HG02763 (cell line): Measurements from ENCODE around the gene NOD2.

Experiments
- ATAC-seq: cut with Tn5 transposase; IDR thresholded peaks from one replicate; pipeline ENCODE4 v1.9.1; 2021; ENCODE audit warnings: mild to moderate bottlenecking, moderate library complexity; ENCODE audit not compliant: unreplicated experiment

The NOD2 gene

GRCh38 chr16:50712560-50712898 is 19.1 kb downstream of the NOD2 start:
- ATAC-seq = no peak

DNA sequence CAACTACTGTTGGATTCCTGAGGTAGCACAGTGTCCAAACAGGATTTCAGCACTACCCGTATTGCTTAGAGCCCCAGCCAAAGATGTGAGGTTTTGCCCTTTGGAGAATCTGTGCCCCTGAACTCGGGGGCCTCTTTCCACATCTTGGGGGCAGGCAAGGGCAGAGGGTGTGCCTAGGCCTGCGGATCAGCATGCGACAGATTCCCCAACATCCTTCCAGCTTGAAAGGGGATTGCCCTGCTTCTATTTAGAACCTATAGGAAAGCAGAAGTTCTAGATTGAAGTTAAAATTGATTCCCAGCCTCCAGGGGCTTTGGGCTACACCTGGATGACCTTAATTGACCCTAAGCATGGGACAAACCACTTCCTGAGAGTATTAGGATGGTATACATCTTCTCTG is 19.6 kb downstream of the NOD2 start:
- ATAC-seq = no peak

- no peak for ATAC-seq
These were observed 23.7 kb downstream of the NOD2 start for GRCh38 chr16:50717091-50717490.

DNA sequence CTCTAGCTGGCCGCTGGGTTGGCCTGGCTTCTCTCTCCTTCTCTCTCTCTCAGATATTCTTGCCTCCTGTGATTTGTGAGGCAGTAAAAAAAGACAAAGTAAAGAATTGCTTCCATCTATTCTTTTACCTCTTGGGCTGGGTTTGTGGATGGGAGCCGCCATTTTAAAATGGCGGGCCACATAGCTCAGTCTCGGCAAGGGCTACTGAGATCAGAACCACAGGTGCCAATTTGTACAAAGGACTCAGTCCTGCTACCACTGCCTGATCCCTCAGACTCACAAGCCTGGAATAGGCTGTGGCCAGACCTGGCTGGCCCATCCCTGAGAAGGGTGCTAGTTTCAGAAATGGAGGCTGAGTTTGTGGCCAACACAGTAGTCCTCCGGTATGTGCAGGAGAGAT is 24.1 kb downstream of the NOD2 start:
- ATAC-seq = no peak

GRCh38 chr16:50718061-50718760 is 24.8 kb downstream of the NOD2 start:
- no peak for ATAC-seq

GRCh38 chr16:50718761-50719400 is 25.5 kb downstream of the NOD2 start:
- no peak for ATAC-seq

DNA sequence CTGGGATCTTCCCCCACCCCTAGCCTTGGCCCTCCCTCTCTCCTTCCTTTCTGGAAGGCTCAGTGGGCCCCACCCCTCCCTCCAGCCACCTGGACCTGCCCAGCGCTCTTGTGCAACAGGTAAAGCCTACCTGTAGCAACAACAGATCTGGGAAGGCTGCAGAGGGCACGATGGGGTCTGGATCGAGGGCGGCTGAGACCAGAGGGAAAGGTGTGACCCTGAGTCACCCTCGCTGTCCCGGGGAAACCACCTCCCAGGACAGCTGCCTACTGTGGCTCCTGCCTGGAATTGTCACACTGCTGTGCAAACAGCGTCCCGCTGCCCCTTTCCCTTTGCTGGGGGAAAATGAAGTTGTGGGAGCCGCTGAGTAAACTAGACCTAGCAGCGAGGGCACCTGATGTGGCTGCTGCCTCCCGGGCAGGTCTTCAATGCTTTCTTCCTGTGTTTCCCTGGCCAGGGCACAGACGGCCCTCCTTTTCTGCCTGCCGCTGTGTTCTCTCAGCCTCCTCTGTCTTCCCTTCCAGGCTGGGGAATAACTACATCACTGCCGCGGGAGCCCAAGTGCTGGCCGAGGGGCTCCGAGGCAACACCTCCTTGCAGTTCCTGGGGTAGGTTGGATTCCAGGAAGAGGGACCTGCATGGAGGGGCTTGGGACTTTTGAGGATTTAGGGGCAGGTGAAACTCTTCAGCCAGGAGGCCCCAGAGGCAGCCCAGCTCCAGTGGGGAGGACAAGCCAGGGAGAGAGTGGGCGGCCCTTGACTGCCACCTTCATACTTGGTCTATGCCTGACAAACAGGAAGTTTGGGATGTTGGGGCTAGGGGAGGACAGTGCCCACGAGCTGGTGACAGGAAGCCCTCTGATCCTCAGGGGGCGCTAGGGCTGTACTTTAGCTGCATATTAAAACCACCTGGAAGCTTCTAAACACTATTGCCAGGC is 26.3 kb downstream of the NOD2 start:
- ATAC-seq = no peak

DNA sequence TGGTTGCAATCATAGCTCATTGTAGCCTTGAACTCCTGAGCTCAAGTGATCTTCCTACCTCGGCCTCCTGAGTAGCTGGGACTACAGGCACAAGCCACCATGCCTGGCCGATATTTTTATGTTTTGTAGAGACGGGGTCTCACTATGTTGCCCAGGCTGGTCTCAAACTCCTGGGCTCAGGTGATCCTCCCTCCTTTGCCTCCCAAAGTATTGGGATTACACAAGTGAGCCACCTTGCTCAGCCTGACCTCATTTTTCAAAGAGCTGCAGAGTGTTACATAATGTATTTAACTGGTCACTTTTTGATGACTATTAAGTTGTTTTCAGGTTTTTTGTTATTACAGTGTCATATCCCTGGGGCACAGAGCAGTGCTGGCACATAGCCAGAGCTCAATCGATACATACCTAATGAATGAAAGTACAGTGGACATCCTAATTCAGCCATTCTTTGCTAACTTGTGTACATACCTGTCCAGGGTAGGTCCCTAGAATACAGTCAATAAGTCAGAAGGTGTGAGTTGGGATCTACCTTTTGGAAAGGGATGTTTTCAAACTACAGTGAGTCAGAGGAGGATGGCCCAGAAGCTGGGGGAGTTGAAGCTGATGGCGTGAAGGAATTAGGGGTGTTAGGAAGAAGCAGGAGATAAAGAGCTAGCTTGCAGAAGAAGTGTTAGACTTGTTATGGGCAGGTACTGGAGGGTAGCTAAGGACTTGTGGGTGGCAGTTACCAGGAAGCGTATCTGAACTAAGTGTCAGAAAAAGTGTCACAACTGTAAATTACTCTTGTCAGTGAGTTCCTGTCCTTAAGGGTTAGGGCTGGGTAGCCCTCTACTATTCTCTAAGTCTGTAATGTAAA is 28.4 kb downstream of the NOD2 start:
- no peak for ATAC-seq

DNA sequence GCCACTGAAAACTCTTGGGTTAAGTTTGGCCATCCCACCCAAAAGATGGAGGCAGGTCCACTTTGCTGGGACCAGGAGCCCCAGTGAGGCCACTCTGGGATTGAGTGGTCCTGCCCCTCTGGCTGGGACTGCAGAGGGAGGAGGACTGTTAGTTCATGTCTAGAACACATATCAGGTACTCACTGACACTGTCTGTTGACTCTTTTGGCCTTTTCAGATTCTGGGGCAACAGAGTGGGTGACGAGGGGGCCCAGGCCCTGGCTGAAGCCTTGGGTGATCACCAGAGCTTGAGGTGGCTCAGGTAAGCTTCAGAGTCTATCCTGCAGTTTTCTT is 29.0 kb downstream of the NOD2 start:
- ATAC-seq = no peak

- no peak for ATAC-seq
These were observed 29.6 kb downstream of the NOD2 start for GRCh38 chr16:50722960-50723359.

DNA sequence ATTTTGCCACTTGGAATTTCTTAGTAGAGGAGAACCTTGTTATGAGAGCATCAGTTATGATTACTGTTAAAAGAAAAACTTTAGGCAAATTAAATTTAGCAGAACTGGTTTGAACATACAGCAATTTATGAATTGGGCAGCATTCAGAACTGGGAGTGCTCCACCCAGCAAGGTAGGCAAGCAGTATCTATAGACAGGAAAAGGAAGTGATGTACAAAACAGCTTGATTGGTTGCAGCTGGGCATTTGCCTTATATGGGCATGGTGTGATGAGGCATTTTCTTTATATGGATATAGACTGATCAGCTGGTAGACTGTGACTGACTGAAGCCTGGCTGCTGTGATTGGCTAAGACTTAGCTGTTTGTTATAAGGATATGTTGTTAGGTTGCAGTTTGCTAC is 30.9 kb downstream of the NOD2 start:
- ATAC-seq = no peak

GRCh38 chr16:50731130-50731988 is 38.0 kb downstream of the NOD2 start:
- ATAC-seq = no peak

- no peak for ATAC-seq
These were observed 38.8 kb downstream of the NOD2 start for GRCh38 chr16:50731989-50732832.

GRCh38 chr16:50733468-50733867 is 40.1 kb downstream of the NOD2 start:
- ATAC-seq = no peak

- peak; percentile 56 for ATAC-seq
These were observed 42.3 kb downstream of the NOD2 start for GRCh38 chr16:50735629-50736122.

DNA sequence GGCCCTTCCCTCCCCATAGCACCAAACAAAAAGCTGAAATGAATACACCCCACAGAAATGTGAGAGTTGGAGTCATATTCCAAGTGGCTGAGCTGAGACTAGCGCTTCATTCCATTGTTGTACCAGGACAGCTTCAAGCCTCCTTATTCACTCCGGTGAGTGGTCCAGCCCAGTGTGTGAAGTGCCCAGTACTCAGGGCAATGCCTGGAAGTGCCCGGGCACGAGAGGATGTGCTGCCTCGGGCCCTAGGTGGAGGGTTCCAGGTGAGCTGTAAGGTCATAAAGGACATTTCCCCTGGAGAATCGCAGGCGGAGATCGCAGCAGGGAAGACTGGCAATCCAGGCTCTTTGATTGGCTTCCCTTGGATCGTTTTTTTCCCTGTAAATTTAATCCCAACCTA is 43.0 kb downstream of the NOD2 start:
- ATAC-seq = no peak

DNA sequence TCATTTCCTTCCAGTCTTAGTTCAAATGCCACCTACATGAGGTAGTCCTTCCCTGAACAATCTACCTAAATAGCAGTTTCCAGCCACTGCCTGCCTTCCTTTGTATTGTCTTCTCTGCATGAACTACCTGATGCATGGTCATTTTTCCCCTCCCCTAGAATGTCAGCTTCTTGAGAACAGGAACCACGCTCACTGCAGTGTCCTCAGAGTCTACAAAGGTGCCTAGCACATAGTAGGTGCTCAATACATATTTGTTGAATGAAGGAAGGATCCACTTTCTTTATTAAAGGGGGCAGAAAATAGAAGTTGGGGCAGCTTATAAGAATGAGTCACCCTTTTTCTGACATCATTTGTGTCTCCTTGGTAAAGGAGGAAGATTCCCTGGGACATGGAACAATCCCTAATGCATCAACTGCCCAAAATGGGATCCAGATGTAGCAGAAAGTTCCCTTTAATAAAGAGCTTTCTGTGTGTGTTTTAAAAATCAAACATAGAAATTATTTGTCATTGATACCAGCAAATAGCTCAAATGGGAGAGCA is 44.1 kb downstream of the NOD2 start:
- no peak for ATAC-seq

- ATAC-seq = no peak
These were observed 45.6 kb downstream of the NOD2 start for GRCh38 chr16:50739031-50739430.

DNA sequence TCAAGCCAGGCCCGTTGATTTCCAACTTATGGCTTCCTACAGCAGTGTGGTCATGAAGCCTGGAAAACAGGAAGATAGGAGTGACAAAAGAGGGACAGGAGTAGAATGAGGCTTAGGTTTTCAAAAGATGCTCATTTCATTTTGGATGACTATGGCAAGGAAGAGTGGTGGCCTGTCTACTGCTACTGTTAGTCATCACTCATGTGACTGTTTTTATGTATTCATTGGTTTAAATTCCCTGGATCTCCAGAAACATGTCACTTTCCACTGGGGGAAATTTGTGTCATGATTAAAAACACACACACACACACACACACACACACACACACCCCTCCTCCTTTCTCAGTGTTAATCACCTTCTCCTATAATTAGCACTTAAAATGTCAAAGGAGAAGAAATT is 47.3 kb downstream of the NOD2 start:
- ATAC-seq = no peak
